ENCODE results near the gene ZFX. TPM values are rescaled to one million over a fixed set of nuclear protein-coding genes. Genes with fewer than 3 reads are reported as not detected.

The ZFX gene
- total RNA-seq, 1 donor from 2014 or later, result 49.9 TPM

- Mint-ChIP-seq H3K36me3 (ENCODE audit: low read depth) (peaks cover 30% of the 10 kb centered on the region), H3K4me1 (peaks cover 28% of the 10 kb centered on the region), H3K9me3 (no peaks in the 10 kb centered on the region), H3K4me3 (no peak overlapping the region), H3K27me3 (no peaks in the 10 kb centered on the region), H3K27ac (peak overlapping the region; percentile 55)
- DNase-seq, result no peak
- intact Hi-C loops (cut with micrococcal nuclease), result loop anchor here (10.0 kb wide), 1 partner anchor 319 kb away; no protein-coding TSS in a partner anchor
Measured at GRCh38 chrX:24156177-24156576, 6.6 kb downstream of the ZFX start.

- peaks cover 15% of the 10 kb centered on the region for H3K4me1 Mint-ChIP-seq
- H3K4me3 Mint-ChIP-seq, result no peak overlapping the region
- H3K9me3 Mint-ChIP-seq, result no peaks in the 10 kb centered on the region
- H3K27me3 Mint-ChIP-seq, result no peaks in the 10 kb centered on the region
- no peak for DNase-seq
- intact Hi-C loops (cut with micrococcal nuclease), result loop anchor here (10.0 kb wide), 1 partner anchor 316 kb away; no protein-coding TSS in a partner anchor
- no peak overlapping the region for H3K27ac Mint-ChIP-seq
- H3K36me3 Mint-ChIP-seq (ENCODE audit: low read depth), result peaks cover 24% of the 10 kb centered on the region
Measured at GRCh38 chrX:24158881-24159280, 9.4 kb downstream of the ZFX start.

- intact Hi-C loops (cut with micrococcal nuclease), result no loop called here
- no peak overlapping the region for H3K4me3 Mint-ChIP-seq
- peaks cover 28% of the 10 kb centered on the region for H3K36me3 Mint-ChIP-seq (ENCODE audit: low read depth)
- peaks cover 33% of the 10 kb centered on the region for H3K4me1 Mint-ChIP-seq
- H3K27me3 Mint-ChIP-seq, result no peaks in the 10 kb centered on the region
- H3K9me3 Mint-ChIP-seq, result no peaks in the 10 kb centered on the region
- no peak for DNase-seq
- H3K27ac Mint-ChIP-seq, result no peak overlapping the region
Measured at GRCh38 chrX:24166078-24166477, 16.5 kb downstream of the ZFX start.

- no peaks in the 10 kb centered on the region for H3K27me3 Mint-ChIP-seq
- intact Hi-C loops (cut with micrococcal nuclease), result loop anchor here (1.0 to 2.0 kb wide), 3 partner anchors 17 to 114 kb away; partner anchors contain the start of gene EIF2S3
- H3K27ac Mint-ChIP-seq, result peak overlapping the region; percentile 74
- H3K36me3 Mint-ChIP-seq (ENCODE audit: low read depth), result peaks cover 28% of the 10 kb centered on the region
- peaks cover 37% of the 10 kb centered on the region for H3K4me1 Mint-ChIP-seq
- peak overlapping the region; percentile 27 for H3K4me3 Mint-ChIP-seq
- no peaks in the 10 kb centered on the region for H3K9me3 Mint-ChIP-seq
- DNase-seq, result no peak
Measured at GRCh38 chrX:24167719-24168472, 18.4 kb downstream of the ZFX start.

GRCh38 chrX:24168807-24169206, 19.3 kb downstream of the ZFX start:
- DNase-seq, result no peak
- peaks cover 37% of the 10 kb centered on the region for H3K4me1 Mint-ChIP-seq
- intact Hi-C loops (cut with micrococcal nuclease), result loop anchor here (1.0 to 2.0 kb wide), 3 partner anchors 18 to 115 kb away; partner anchors contain the start of gene EIF2S3
- peaks cover 28% of the 10 kb centered on the region for H3K36me3 Mint-ChIP-seq (ENCODE audit: low read depth)
- no peaks in the 10 kb centered on the region for H3K9me3 Mint-ChIP-seq
- no peaks in the 10 kb centered on the region for H3K27me3 Mint-ChIP-seq
- H3K4me3 Mint-ChIP-seq, result peak overlapping the region; percentile 72
- H3K27ac Mint-ChIP-seq, result peak overlapping the region; percentile 92

GRCh38 chrX:24169211-24169610, 19.7 kb downstream of the ZFX start:
- H3K27ac Mint-ChIP-seq, result peak overlapping the region; percentile 92
- H3K27me3 Mint-ChIP-seq, result no peaks in the 10 kb centered on the region
- H3K4me1 Mint-ChIP-seq, result peaks cover 37% of the 10 kb centered on the region
- H3K4me3 Mint-ChIP-seq, result peak overlapping the region; percentile 72
- H3K9me3 Mint-ChIP-seq, result no peaks in the 10 kb centered on the region
- DNase-seq, result no peak
- H3K36me3 Mint-ChIP-seq (ENCODE audit: low read depth), result peaks cover 27% of the 10 kb centered on the region
- intact Hi-C loops (cut with micrococcal nuclease), result loop anchor here (2.0 kb wide), 2 partner anchors 18 to 88 kb away; no protein-coding TSS in a partner anchor

- no peak for DNase-seq
- Mint-ChIP-seq H3K27ac (no peak overlapping the region), H3K9me3 (no peaks in the 10 kb centered on the region), H3K4me3 (no peak overlapping the region), H3K27me3 (no peaks in the 10 kb centered on the region), H3K4me1 (peaks cover 22% of the 10 kb centered on the region), H3K36me3 (ENCODE audit: low read depth) (peaks cover 38% of the 10 kb centered on the region)
- intact Hi-C loops (cut with micrococcal nuclease), result no loop called here
Measured at GRCh38 chrX:24173115-24173847, 23.8 kb downstream of the ZFX start.

GRCh38 chrX:24175276-24175675, 25.7 kb downstream of the ZFX start:
- H3K9me3 Mint-ChIP-seq, result no peaks in the 10 kb centered on the region
- intact Hi-C loops (cut with micrococcal nuclease), result no loop called here
- H3K4me3 Mint-ChIP-seq, result no peak overlapping the region
- H3K36me3 Mint-ChIP-seq (ENCODE audit: low read depth), result peaks cover 35% of the 10 kb centered on the region
- H3K27me3 Mint-ChIP-seq, result no peaks in the 10 kb centered on the region
- H3K27ac Mint-ChIP-seq, result peak overlapping the region; percentile 60
- DNase-seq, result no peak
- peaks cover 10% of the 10 kb centered on the region for H3K4me1 Mint-ChIP-seq

GRCh38 chrX:24178441-24178840, 28.9 kb downstream of the ZFX start:
- peaks cover 27% of the 10 kb centered on the region for H3K36me3 Mint-ChIP-seq (ENCODE audit: low read depth)
- H3K27ac Mint-ChIP-seq, result no peak overlapping the region
- DNase-seq, result no peak
- intact Hi-C loops (cut with micrococcal nuclease), result no loop called here
- H3K9me3 Mint-ChIP-seq, result no peaks in the 10 kb centered on the region
- H3K4me1 Mint-ChIP-seq, result peaks cover 3% of the 10 kb centered on the region
- no peaks in the 10 kb centered on the region for H3K27me3 Mint-ChIP-seq
- no peak overlapping the region for H3K4me3 Mint-ChIP-seq

GRCh38 chrX:24184018-24184417, 34.5 kb downstream of the ZFX start:
- Mint-ChIP-seq H3K4me3 (no peak overlapping the region), H3K27me3 (no peaks in the 10 kb centered on the region), H3K9me3 (no peaks in the 10 kb centered on the region), H3K4me1 (peaks cover 8% of the 10 kb centered on the region), H3K36me3 (ENCODE audit: low read depth) (peaks cover 17% of the 10 kb centered on the region), H3K27ac (no peak overlapping the region)
- no peak for DNase-seq
- intact Hi-C loops (cut with micrococcal nuclease), result no loop called here

- Mint-ChIP-seq H3K4me3 (no peak overlapping the region), H3K9me3 (no peaks in the 10 kb centered on the region), H3K36me3 (ENCODE audit: low read depth) (peaks cover 14% of the 10 kb centered on the region), H3K27ac (peak overlapping the region; percentile 67), H3K27me3 (no peaks in the 10 kb centered on the region), H3K4me1 (peaks cover 14% of the 10 kb centered on the region)
- intact Hi-C loops (cut with micrococcal nuclease), result no loop called here
- DNase-seq, result no peak
Measured at GRCh38 chrX:24186483-24186882, 37.0 kb downstream of the ZFX start.

- H3K9me3 Mint-ChIP-seq, result no peaks in the 10 kb centered on the region
Measured at GRCh38 chrX:24186986-24187385, 37.5 kb downstream of the ZFX start.

GRCh38 chrX:24189490-24189889, 40.0 kb downstream of the ZFX start:
- no peak for DNase-seq
- peaks cover 21% of the 10 kb centered on the region for H3K36me3 Mint-ChIP-seq (ENCODE audit: low read depth)
- no peak overlapping the region for H3K27ac Mint-ChIP-seq
- intact Hi-C loops (cut with micrococcal nuclease), result no loop called here
- H3K4me1 Mint-ChIP-seq, result peaks cover 16% of the 10 kb centered on the region
- no peaks in the 10 kb centered on the region for H3K27me3 Mint-ChIP-seq
- no peak overlapping the region for H3K4me3 Mint-ChIP-seq
- no peaks in the 10 kb centered on the region for H3K9me3 Mint-ChIP-seq

More at GRCh38 chrX:24186986-24187385, 37.5 kb downstream of the ZFX start:
- DNase-seq, result no peak
- intact Hi-C loops (cut with micrococcal nuclease), result no loop called here
- peaks cover 14% of the 10 kb centered on the region for H3K4me1 Mint-ChIP-seq
- H3K27ac Mint-ChIP-seq, result no peak overlapping the region
- peaks cover 14% of the 10 kb centered on the region for H3K36me3 Mint-ChIP-seq (ENCODE audit: low read depth)
- no peak overlapping the region for H3K4me3 Mint-ChIP-seq
- H3K27me3 Mint-ChIP-seq, result no peaks in the 10 kb centered on the region

- H3K4me1 Mint-ChIP-seq, result peaks cover 16% of the 10 kb centered on the region
- no peaks in the 10 kb centered on the region for H3K27me3 Mint-ChIP-seq
- DNase-seq, result no peak
- peaks cover 20% of the 10 kb centered on the region for H3K36me3 Mint-ChIP-seq (ENCODE audit: low read depth)
- H3K4me3 Mint-ChIP-seq, result no peak overlapping the region
- no peaks in the 10 kb centered on the region for H3K9me3 Mint-ChIP-seq
- no peak overlapping the region for H3K27ac Mint-ChIP-seq
- intact Hi-C loops (cut with micrococcal nuclease), result no loop called here
Measured at GRCh38 chrX:24190500-24191156, 41.1 kb downstream of the ZFX start.

All from activated CD4-positive, alpha-beta T cell treated with anti-CD3 and anti-CD28 coated beads, Interleukin-2, amount 10 ng/mL, durations not matched to agents 24 days and 14 days (primary cell).